ENCODE data around the gene MOB3C.

The MOB3C gene

GRCh38 chr1:46571691-46572225, 44.9 kb downstream of the MOB3C start:
- no peak for DNase-seq (ENCODE audit: low read depth)

GRCh38 chr1:46569884-46570725, 46.5 kb downstream of the MOB3C start:
- DNase-seq (ENCODE audit: low read depth) = peak; percentile 41

GRCh38 chr1:46569116-46569515, 47.5 kb downstream of the MOB3C start:
- no peak for DNase-seq (ENCODE audit: low read depth)

DNA sequence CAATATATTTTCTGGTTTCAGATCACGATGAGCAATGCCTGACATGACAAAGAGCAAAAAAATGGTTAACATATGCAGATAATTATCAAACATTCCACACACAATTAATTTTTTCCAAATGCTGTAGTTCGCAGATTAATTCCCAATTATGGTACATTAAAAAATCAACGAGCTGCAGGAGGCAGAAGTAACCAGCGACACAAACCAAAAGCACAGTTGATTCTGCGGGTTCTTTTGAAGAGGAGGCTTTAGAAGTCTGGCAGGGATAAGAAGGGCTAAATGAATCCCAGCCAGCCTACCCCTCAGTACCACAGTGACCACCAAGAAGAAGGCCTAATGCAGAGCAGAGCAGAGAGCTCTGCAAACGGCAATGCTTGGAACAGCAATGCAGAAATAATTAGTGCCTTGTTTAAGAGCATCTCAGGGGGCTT, 48.1 kb downstream of the MOB3C start:
- DNase-seq (ENCODE audit: low read depth) = no peak

GRCh38 chr1:46563341-46563740, 53.3 kb downstream of the MOB3C start:
- no peak for DNase-seq (ENCODE audit: low read depth)

- DNase-seq (ENCODE audit: low read depth) = no peak
Measured at GRCh38 chr1:46562498-46562897, 54.1 kb downstream of the MOB3C start.

DNA sequence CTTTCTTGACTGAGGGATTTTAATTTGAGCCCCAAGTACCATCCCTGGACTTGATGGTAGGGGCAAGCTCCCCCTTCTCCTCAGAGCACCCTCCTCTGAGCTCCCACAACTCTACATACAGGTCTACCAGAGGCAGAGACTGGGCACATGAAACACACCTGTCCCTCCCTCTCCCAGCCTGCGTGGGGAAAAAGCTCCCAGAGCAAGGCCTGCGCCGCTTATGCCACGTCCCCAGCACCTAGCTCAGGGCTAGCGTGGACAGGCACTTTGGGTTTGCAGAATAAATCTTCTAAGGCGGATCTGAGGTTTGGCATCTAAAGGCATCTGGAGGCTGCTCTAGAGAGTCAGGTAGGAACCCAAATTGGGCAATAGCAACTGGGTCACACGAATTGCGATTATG, 57.6 kb downstream of the MOB3C start:
- DNase-seq (ENCODE audit: low read depth) = no peak

DNA sequence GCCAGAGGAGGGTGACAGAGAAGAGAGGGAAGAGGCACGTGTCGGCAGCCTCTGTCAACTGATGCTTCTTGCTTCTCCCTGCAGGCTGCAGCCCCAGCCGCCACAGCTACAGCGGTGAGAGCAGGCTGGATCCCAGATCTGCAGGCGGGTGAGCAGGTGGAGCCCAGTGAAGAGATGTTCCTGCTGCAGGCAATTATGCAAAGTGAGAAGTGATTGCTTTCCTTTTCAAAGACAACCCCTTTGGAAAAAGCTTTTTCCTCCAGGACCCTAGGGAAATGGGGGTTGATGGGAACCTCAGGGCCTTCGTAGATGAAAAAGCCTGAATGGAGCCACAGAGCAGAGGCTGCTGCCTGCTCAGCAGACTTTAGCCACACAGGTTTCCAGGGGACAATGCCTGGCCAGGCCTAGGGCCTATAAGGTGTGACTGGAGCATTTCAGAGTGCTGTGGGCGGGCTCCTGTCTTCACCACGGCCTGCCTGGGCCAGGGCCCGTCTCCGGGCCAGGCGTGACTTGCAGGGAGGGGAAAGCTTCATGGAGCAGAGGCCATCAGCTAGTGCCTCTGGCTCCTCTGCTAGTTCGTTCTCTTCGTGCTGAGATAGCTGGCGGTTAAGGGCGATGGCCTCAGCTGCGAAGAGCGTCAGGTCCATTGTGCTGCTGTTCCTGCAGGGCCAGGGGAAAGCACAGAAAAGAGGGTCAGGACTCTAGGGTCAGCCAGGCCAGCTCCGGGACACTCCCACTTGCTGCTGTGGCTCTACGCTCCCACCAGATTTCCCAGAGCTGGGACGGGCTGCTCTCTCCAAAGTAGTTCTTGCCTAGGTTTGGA, 58.3 kb downstream of the MOB3C start:
- DNase-seq (ENCODE audit: low read depth) = no peak
